Measurements from ENCODE around the gene CDCA4. TPM values are rescaled to one million over a fixed set of nuclear protein-coding genes. Genes with fewer than 3 reads are reported as not detected.
A peak's percentile ranks its signal among the peaks of the same experiment; 100 is the strongest.

CDCA4 gene
- total RNA-seq, 2 donors from 2014 or later: 46.6 to 65.1 TPM

DNA sequence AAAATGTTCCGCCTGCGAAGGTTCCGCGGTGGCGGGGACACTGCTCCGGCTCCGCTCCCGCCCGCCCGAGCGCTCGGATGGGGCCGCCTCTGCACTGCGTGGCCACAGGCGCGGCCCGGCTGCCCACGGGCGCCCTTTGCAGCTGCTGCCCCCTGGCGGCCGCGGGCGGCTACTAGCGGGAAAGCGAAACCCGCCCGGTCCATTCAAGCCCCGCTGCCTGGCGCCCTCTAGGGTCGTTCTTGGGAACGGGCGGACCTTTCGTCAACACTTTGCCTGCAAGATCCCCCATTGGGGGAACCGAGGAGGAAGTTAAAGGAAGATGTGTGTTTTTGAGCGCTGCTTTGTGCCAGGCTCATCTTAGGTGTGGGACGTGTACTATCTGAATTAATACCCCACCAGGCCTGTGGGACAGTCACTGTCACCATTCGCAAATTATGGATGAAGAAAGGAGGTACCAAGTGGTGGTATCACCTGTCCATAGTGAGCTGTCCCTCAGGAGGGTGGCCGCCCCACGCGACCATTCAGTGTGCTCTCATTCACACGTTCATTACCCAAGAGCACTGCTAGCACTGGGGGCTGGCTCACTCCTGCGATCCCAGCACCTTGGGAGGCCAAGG lies 24.9 kb upstream of the CDCA4 start:
- no peak overlapping the region for H3K4me3 Mint-ChIP-seq

GRCh38 chr14:105043641-105044040 lies 22.8 kb upstream of the CDCA4 start:
- no peak overlapping the region for H3K9ac ChIP-seq (ENCODE audit: extremely low read depth, low read length, poor library complexity, severe bottlenecking)
- Mint-ChIP-seq H3K4me3 (no peak overlapping the region), H3K4me1 (peaks cover 5% of the 10 kb centered on the region), H3K9me3 (no peaks in the 10 kb centered on the region), H3K36me3 (ENCODE audit: low read depth) (no peaks in the 10 kb centered on the region), H3K27ac (no peak overlapping the region), H3K27me3 (ENCODE audit: insufficient read depth) (peaks cover 25% of the 10 kb centered on the region)
- H3K4me3 ChIP-seq (ENCODE audit: low read length): no peak overlapping the region
- H3K27ac ChIP-seq (ENCODE audit: low read depth, low read length): no peak overlapping the region
- peaks cover 9% of the 10 kb centered on the region for H3K27me3 ChIP-seq (ENCODE audit: control insufficient read depth, insufficient read depth, low read length, poor library complexity, severe bottlenecking)
- 88 to 100% methylated on average over 3 to 7 of the region's 7 CpGs for whole genome bisulfite sequencing, 2 experiments (ENCODE audit: insufficient coverage in 1 of 2, insufficient read length in 1 of 2)
- no peaks in the 10 kb centered on the region for H3K9me3 ChIP-seq (ENCODE audit: control insufficient read depth, low read length)
- DNase-seq: no peak
- TF ChIP-seq, protein P1, sequence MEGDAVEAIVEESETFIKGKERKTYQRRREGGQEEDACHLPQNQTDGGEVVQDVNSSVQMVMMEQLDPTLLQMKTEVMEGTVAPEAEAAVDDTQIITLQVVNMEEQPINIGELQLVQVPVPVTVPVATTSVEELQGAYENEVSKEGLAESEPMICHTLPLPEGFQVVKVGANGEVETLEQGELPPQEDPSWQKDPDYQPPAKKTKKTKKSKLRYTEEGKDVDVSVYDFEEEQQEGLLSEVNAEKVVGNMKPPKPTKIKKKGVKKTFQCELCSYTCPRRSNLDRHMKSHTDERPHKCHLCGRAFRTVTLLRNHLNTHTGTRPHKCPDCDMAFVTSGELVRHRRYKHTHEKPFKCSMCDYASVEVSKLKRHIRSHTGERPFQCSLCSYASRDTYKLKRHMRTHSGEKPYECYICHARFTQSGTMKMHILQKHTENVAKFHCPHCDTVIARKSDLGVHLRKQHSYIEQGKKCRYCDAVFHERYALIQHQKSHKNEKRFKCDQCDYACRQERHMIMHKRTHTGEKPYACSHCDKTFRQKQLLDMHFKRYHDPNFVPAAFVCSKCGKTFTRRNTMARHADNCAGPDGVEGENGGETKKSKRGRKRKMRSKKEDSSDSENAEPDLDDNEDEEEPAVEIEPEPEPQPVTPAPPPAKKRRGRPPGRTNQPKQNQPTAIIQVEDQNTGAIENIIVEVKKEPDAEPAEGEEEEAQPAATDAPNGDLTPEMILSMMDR (conservative IDR thresholded peaks at IDR 0.05): no peak
- no peaks in the 10 kb centered on the region for H3K4me1 ChIP-seq (ENCODE audit: control insufficient read depth, insufficient read depth, low read length)
- no peaks in the 10 kb centered on the region for H3K36me3 ChIP-seq (ENCODE audit: control insufficient read depth, insufficient read depth, low read length)

More for the DNA sequence above, 24.9 kb upstream of the CDCA4 start:
- H3K27me3 ChIP-seq (ENCODE audit: control insufficient read depth, insufficient read depth, low read length, poor library complexity, severe bottlenecking): peaks cover 9% of the 10 kb centered on the region
- no peak overlapping the region for H3K27ac ChIP-seq (ENCODE audit: low read depth, low read length)
- no peaks in the 10 kb centered on the region for H3K9me3 Mint-ChIP-seq
- peak; percentile 97 for DNase-seq
- no peak overlapping the region for H3K9ac ChIP-seq (ENCODE audit: extremely low read depth, low read length, poor library complexity, severe bottlenecking)
- no peaks in the 10 kb centered on the region for H3K4me1 Mint-ChIP-seq
- H3K36me3 Mint-ChIP-seq (ENCODE audit: low read depth): no peaks in the 10 kb centered on the region
- peaks cover 25% of the 10 kb centered on the region for H3K27me3 Mint-ChIP-seq (ENCODE audit: insufficient read depth)
- no peak overlapping the region for H3K4me3 ChIP-seq (ENCODE audit: low read length)
- TF ChIP-seq, protein P1 (conservative IDR thresholded peaks at IDR 0.05): peak; percentile 100
- 14 to 43% methylated on average over 3 to 42 of the region's 42 CpGs for WGBS, 2 experiments (ENCODE audit: insufficient coverage in 1 of 2, insufficient read length in 1 of 2)
- H3K9me3 ChIP-seq (ENCODE audit: control insufficient read depth, low read length): no peaks in the 10 kb centered on the region
- no peaks in the 10 kb centered on the region for H3K4me1 ChIP-seq (ENCODE audit: control insufficient read depth, insufficient read depth, low read length)
- H3K36me3 ChIP-seq (ENCODE audit: control insufficient read depth, insufficient read depth, low read length): no peaks in the 10 kb centered on the region
- no peak overlapping the region for H3K27ac Mint-ChIP-seq

GRCh38 chr14:105042813-105043212 lies 21.9 kb upstream of the CDCA4 start:
- no peaks in the 10 kb centered on the region for H3K36me3 ChIP-seq (ENCODE audit: control insufficient read depth, insufficient read depth, low read length)
- no peak overlapping the region for H3K4me3 ChIP-seq (ENCODE audit: low read length)
- peaks cover 7% of the 10 kb centered on the region for H3K4me1 Mint-ChIP-seq
- no peak overlapping the region for H3K4me3 Mint-ChIP-seq
- no peak overlapping the region for H3K27ac Mint-ChIP-seq
- 86 to 91% methylated on average over 17 of the region's 17 CpGs for whole genome bisulfite sequencing, 2 experiments (ENCODE audit: insufficient coverage in 1 of 2, insufficient read length in 1 of 2)
- H3K4me1 ChIP-seq (ENCODE audit: control insufficient read depth, insufficient read depth, low read length): no peaks in the 10 kb centered on the region
- H3K27ac ChIP-seq (ENCODE audit: low read depth, low read length): no peak overlapping the region
- H3K9ac ChIP-seq (ENCODE audit: extremely low read depth, low read length, poor library complexity, severe bottlenecking): no peak overlapping the region
- H3K9me3 Mint-ChIP-seq: no peaks in the 10 kb centered on the region
- TF ChIP-seq, protein P1 (conservative IDR thresholded peaks at IDR 0.05): no peak
- no peak for DNase-seq
- peaks cover 9% of the 10 kb centered on the region for H3K27me3 ChIP-seq (ENCODE audit: control insufficient read depth, insufficient read depth, low read length, poor library complexity, severe bottlenecking)
- H3K27me3 Mint-ChIP-seq (ENCODE audit: insufficient read depth): peaks cover 25% of the 10 kb centered on the region
- H3K9me3 ChIP-seq (ENCODE audit: control insufficient read depth, low read length): no peaks in the 10 kb centered on the region
- H3K36me3 Mint-ChIP-seq (ENCODE audit: low read depth): no peaks in the 10 kb centered on the region

All from endodermal cell (in vitro differentiated cells).